Measurements from ENCODE around the gene PTRH1.

The PTRH1 gene

DNA sequence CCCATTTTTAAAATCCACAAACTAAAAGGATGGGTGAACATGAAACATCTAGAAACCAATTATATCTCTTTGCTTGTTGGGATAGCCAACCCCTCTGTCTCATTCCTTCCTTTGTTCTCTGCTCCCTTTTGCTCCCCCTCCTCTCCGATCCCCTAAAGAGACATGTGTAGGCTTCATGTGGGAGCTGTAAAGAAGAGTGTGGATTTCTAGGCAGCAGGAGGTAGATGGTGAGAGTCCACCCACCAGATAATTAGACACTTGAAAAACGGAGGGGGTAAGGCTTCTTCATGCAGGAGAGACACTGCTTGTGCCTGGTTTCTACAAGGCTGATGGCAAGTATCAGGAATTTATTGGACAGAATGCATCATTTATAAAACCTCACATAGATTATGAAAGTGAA, 36.0 kb downstream of the PTRH1 start:
- Histone ChIP-seq H3K27ac (replicated peaks) (no peak overlapping the region), H3K4me3 (replicated peaks; ENCODE audit: insufficient read depth, low read length) (no peak overlapping the region), H3K27me3 (ENCODE audit: insufficient read depth, poor library complexity, severe bottlenecking) (no peaks in the 10 kb centered on the region)
- TF ChIP-seq, protein P1, sequence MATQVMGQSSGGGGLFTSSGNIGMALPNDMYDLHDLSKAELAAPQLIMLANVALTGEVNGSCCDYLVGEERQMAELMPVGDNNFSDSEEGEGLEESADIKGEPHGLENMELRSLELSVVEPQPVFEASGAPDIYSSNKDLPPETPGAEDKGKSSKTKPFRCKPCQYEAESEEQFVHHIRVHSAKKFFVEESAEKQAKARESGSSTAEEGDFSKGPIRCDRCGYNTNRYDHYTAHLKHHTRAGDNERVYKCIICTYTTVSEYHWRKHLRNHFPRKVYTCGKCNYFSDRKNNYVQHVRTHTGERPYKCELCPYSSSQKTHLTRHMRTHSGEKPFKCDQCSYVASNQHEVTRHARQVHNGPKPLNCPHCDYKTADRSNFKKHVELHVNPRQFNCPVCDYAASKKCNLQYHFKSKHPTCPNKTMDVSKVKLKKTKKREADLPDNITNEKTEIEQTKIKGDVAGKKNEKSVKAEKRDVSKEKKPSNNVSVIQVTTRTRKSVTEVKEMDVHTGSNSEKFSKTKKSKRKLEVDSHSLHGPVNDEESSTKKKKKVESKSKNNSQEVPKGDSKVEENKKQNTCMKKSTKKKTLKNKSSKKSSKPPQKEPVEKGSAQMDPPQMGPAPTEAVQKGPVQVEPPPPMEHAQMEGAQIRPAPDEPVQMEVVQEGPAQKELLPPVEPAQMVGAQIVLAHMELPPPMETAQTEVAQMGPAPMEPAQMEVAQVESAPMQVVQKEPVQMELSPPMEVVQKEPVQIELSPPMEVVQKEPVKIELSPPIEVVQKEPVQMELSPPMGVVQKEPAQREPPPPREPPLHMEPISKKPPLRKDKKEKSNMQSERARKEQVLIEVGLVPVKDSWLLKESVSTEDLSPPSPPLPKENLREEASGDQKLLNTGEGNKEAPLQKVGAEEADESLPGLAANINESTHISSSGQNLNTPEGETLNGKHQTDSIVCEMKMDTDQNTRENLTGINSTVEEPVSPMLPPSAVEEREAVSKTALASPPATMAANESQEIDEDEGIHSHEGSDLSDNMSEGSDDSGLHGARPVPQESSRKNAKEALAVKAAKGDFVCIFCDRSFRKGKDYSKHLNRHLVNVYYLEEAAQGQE (IDR thresholded peaks at IDR 0.05; ENCODE audit: insufficient replicate concordance, low read depth): no peak
- TF ChIP-seq, protein P2, sequence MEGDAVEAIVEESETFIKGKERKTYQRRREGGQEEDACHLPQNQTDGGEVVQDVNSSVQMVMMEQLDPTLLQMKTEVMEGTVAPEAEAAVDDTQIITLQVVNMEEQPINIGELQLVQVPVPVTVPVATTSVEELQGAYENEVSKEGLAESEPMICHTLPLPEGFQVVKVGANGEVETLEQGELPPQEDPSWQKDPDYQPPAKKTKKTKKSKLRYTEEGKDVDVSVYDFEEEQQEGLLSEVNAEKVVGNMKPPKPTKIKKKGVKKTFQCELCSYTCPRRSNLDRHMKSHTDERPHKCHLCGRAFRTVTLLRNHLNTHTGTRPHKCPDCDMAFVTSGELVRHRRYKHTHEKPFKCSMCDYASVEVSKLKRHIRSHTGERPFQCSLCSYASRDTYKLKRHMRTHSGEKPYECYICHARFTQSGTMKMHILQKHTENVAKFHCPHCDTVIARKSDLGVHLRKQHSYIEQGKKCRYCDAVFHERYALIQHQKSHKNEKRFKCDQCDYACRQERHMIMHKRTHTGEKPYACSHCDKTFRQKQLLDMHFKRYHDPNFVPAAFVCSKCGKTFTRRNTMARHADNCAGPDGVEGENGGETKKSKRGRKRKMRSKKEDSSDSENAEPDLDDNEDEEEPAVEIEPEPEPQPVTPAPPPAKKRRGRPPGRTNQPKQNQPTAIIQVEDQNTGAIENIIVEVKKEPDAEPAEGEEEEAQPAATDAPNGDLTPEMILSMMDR (IDR thresholded peaks at IDR 0.05; ENCODE audit: insufficient read depth, low read length): no peak
- TF ChIP-seq SPI1 (IDR thresholded peaks at IDR 0.05; ENCODE audit: borderline replicate concordance, low read depth): no peak
- no peak for TF ChIP-seq POLR2AphosphoS5 (IDR thresholded peaks at IDR 0.05; ENCODE audit: low read depth)
- no peak for DNase-seq (ENCODE audit: low read depth in 1 of 2, low spot score in 1 of 2)

DNA sequence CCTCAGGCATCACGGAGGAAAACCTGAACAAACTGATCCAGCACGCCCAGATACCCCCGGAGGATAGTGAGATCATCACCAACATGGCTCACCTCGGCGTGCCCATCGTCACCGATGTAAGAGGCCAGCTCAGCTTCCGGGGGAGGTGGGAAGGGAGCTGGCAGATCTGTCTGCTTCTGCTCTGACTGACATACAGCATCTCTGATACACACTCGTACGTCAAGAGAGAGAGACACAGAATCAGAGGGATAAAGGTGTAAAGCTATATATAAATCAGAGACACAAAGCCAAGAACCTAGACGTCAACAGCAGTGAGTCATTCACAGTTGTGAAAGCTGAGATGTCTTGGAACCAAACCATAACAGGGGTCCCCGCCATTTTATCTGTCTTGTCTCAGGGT, 38.8 kb downstream of the PTRH1 start:
- Histone ChIP-seq H3K4me3 (replicated peaks; ENCODE audit: insufficient read depth, low read length) (no peak overlapping the region), H3K27me3 (ENCODE audit: insufficient read depth, poor library complexity, severe bottlenecking) (no peaks in the 10 kb centered on the region), H3K27ac (replicated peaks) (no peak overlapping the region)
- DNase-seq (ENCODE audit: low read depth in 1 of 2, low spot score in 1 of 2): no peak
- TF ChIP-seq GABPA (IDR thresholded peaks at IDR 0.05; ENCODE audit: low read depth): no peak
- TF ChIP-seq, protein P1 (IDR thresholded peaks at IDR 0.05; ENCODE audit: insufficient replicate concordance, low read depth): no peak
- TF ChIP-seq SPI1 (IDR thresholded peaks at IDR 0.05; ENCODE audit: borderline replicate concordance, low read depth): no peak
- TF ChIP-seq POLR2AphosphoS5 (IDR thresholded peaks at IDR 0.05; ENCODE audit: low read depth): no peak
- TF ChIP-seq, protein P2 (IDR thresholded peaks at IDR 0.05; ENCODE audit: insufficient read depth, low read length): no peak

DNA sequence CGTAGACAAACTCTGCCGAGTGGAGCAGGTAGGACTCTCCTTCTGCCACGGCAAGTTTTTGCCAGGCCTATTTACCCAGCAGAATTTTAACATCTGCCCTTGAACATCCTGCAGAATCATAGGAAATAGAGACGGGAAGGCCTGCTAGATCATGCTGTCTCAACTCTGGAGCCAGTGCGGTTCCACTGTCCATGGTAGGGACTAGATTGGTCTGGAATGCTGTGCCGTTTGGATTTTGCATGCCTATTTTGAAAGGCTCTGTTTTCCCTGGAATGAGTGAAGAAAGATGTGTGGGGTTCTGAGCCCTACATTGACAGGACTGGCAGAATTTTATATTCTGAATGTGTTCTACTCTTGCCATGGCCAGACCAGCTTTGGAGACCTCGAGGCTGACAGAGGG, 42.2 kb downstream of the PTRH1 start:
- DNase-seq (ENCODE audit: low read depth in 1 of 2, low spot score in 1 of 2): no peak
- H3K4me3 ChIP-seq (replicated peaks; ENCODE audit: insufficient read depth, low read length): no peak overlapping the region
- no peak overlapping the region for H3K27ac ChIP-seq (replicated peaks)
- no peaks in the 10 kb centered on the region for H3K27me3 ChIP-seq (ENCODE audit: insufficient read depth, poor library complexity, severe bottlenecking)
- TF ChIP-seq SPI1 (IDR thresholded peaks at IDR 0.05; ENCODE audit: borderline replicate concordance, low read depth) (no peak), POLR2AphosphoS5 (IDR thresholded peaks at IDR 0.05; ENCODE audit: low read depth) (no peak)
- TF ChIP-seq, protein P1 (IDR thresholded peaks at IDR 0.05; ENCODE audit: insufficient replicate concordance, low read depth): peak; percentile 42

DNA sequence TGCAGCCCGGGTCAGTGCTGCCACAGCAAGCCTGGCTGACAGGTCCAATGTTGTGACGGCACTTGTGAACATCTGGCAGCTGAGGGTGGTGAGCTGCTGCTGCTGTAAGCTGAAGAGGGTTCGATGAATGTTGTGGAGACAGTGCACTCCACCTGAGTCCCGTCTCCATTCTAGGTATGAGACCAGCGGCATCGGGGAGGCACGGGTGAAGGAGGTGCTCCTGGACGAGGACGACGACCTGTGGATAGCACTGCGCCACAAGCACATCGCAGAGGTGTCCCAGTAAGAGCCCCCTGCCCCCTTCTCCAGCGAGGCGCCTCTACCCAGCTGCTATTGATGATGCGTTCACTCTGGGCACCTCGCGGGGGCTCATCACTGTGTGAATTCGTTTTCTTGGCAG, 47.6 kb downstream of the PTRH1 start:
- no peak for DNase-seq (ENCODE audit: low read depth in 1 of 2, low spot score in 1 of 2)
- TF ChIP-seq, protein P2 (IDR thresholded peaks at IDR 0.05; ENCODE audit: insufficient read depth, low read length): no peak
- TF ChIP-seq SPI1 (IDR thresholded peaks at IDR 0.05; ENCODE audit: borderline replicate concordance, low read depth) (no peak), GABPA (IDR thresholded peaks at IDR 0.05; ENCODE audit: low read depth) (no peak), POLR2AphosphoS5 (IDR thresholded peaks at IDR 0.05; ENCODE audit: low read depth) (no peak)
- TF ChIP-seq, protein P1 (IDR thresholded peaks at IDR 0.05; ENCODE audit: insufficient replicate concordance, low read depth): no peak
- no peak overlapping the region for H3K27ac ChIP-seq (replicated peaks)

More for the DNA sequence above, 47.6 kb downstream of the PTRH1 start:
- no peaks in the 10 kb centered on the region for H3K27me3 ChIP-seq (ENCODE audit: insufficient read depth, poor library complexity, severe bottlenecking)
- no peak overlapping the region for H3K4me3 ChIP-seq (replicated peaks; ENCODE audit: insufficient read depth, low read length)
